Embryonic facial prominence (tissue), 1 donor: ENCODE results near the gene DHDDS.

Source experiments
- DNase-seq: peaks from one replicate; pipeline ENCODE4 v3.0.0-alpha.2; 2016; ENCODE audit errors: extremely low spot score

DHDDS gene

DNA sequence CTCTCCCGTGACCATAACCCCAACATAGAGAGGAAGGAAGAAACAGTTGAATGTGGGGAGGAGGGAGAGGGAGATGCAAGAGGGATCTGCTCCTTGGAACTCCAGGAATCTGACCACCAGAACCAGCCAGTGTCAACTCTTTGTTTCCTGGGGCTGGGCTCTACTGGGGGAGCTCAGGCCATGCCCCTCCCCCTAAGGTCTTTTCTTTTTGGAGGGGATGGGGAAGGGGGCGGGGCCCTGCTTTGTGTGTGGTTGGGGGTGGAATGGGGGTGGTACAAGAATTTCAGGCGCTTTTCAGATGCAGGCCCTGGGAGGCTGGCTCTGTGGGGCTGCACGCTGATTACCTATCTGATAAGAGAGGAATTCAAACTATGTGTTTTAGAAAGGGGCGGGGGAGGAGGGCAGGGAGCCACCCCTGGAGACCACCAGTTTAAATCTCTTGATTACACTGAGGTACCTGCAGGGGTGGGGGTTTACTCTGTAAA, 13.2 kb upstream of the DHDDS start:
- no peak for DNase-seq

DNA sequence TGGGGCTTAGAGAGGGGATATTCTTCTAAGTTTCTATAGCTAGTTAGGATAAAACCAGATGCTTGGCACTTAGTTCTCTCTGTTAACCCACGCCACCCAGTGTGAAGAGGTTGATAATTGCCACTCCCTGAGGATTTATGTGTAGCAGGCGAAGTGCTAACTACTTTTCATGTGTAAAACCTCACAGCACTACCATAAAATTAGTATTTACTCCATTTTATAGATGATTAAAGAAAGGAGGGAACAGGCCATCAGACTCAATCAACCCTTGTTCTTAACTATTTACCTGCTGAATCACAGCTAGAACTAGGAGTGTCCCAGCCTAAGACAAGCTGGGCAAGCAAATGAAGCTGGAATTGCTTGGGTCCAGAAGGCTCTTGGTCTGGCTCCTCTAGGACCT, 12.6 kb upstream of the DHDDS start:
- no peak for DNase-seq

DNA sequence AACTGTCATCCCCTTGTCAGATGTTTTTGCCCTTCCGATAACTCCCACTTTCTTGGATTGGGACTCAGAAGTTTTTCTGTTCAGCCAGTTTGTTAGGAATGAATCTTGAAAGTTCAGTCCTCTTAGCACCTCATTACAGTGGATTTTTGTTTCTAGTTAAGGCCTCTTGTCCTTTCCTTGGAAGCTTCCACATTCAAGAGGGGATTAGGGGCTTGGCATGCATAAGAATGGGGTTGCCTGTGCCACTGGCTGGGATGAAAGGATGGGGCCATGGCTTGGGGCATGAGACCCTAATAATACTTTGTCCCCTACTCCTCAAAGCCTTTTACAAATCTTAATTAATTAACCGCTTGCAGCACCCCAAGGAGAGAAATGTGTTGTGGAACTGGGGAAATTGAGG, 2.4 kb upstream of the DHDDS start:
- DNase-seq, result no peak

DNA sequence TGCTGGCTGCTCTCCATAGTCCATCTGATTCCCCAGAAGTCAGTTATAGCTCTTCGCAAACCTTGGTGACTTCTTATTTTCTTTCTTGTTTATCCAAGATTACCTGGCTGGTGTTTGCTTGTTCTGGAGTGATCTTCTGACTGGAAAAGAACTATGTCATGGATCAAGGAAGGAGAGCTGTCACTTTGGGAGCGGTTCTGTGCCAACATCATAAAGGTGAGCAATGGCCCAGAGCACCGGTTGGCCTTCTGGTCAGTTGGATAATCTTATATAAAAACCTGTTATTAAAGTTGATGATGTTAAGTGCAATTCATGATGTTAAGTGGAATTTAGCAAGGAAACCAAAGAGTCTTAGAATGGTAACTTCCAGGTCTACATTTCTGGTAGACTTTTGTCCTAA, 672 bp downstream of the DHDDS start:
- no peak for DNase-seq

DNA sequence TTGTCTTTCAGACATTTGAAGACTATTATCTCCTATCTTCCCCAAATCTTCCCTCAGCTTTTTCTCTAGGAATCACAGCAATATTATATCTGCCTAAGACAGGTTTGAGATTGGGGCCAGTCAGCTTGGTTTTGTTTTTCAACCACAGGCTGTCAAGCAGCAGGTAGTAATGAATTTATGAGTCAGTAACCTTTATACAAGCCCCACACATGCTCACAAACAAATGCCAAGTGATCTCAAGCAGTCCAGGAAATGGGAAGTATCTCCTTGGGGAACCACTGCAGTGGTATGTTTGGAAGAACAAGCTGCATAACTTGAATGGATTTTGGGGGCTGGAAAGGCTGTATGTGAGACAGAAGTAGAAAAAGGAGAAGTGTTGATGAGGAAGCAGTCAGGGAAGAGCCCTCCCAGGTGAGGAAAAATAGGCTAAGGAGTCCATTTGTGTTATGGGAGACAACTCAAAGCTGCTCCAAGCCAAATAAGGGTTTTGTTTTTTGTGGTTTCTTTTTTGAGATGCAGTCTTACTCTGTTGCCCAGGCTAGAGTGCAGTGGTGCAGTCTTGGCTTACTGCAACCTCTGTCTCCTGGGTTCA, 2.1 kb downstream of the DHDDS start:
- DNase-seq, result no peak

DNA sequence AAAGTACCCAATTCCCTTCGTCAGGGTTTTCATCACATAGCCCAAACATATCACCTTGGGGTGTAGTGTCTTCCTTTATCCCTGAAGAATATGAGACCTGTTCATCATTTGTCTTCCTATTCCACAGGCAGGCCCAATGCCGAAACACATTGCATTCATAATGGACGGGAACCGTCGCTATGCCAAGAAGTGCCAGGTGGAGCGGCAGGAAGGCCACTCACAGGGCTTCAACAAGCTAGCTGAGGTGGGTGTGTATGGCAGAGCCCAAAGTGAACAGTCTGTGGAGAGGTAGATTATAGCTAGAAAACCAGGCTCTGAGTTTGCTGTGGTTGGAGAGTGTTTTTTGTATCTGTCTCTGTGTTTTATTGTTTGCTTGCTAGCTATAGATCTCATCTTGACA, 5.9 kb downstream of the DHDDS start:
- no peak for DNase-seq

DNA sequence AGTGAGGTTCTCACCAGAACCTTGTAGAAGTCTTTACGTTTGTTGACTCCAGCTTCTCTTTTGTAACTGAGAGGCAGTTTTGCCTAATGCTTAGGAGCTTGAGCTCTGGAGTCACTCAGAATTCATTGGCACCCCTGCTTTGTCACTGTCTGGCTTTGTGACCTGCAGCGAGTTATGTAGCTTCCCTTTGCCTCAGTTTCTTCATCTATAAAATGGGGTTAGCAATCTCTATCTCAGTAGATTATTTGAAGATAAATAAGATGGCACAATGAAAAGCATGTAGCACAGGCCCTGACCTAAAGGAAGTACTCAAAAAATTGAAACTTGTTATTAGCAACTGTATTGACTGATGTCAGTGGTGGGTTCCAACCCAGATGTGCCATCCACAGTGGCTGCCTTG, 8.1 kb downstream of the DHDDS start:
- no peak for DNase-seq

DNA sequence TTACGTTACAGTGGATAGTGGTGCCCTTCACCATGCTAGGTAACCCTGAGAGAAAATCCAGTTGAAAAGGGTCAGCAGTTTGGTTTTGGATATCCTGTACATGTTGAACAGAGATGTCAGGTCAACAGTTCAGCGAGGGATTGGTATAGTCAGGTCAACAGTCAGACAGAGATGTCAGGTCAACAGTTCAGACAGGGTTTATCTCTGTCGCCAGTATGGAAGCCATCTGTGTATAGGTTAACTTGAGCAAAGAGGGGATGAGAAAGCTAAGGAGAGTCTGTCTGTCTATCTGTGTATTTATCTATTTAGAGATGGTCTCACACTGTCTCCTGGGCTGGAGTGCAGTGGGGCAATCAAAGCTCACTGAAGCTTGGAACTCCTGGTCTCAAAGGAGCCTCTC, 17.7 kb downstream of the DHDDS start:
- DNase-seq, result no peak

DNA sequence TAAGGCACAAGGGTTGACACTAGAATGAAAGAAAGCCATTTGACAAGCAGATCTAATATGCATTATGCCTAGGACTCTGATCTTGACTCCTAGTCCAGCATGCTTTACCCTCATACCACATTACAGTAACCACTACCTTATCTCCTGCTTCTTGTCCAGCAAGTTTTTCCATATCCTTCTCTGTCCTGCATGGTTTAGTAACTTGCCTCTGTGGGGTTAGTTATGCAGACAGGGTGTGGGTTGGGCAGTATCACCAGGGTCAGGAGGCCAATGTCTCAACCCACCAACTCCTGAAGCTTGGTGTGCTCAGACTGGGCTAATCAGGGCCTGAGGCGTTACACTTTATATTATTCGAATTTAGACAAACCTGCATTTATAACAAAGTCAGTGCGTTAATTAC, 18.8 kb downstream of the DHDDS start:
- DNase-seq, result no peak

DNA sequence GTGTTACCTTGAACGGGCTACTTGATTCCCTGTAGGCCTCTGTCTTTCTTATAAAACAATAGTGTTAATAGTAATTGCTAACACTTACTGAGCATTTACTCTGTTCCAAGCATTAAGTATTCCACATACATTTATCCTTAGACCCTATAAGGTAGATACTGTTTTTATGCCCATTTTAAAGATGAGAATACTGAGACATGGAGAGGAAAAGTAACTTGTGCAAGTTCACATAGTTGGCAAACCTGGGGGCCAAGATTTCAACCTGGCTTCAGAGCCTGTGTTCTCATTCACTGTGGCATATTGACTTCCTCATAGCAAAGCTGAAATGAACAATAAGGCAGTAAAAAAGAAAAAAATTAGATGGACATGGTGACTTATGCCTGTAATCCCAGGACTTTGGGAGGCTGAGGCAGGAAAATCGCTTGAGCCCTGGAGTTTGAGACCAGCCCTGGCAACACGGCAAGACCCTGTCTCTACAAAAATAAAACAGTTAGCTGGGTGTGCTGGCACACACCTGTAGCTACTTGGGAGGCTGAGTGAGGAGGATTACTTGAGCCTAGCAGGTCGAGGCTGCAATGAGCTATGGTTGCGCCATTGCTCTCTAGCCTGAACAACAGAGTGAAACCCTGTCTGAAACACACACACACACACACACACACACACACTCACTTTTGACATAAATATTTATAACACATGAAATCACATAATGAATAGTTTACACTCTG, 20.5 kb downstream of the DHDDS start:
- no peak for DNase-seq

DNA sequence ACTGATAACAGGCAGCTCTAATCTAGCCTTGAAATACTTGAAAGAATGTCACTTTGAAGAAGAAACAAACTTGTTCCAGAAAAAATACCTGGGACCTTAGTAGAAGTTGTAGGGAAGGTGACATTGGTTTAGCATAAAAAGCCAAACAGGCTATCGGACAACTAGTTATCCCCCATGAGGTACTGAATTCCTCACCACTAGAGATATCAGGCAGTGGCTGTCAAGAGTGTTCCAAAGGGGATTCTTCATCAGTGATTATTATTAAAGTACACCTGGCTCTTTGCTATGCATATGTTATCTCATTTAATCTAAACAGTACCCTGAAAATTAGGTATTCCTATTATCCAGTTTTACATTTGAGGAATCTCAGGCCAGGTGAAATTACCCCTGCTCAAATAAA, 27.0 kb downstream of the DHDDS start:
- DNase-seq, result no peak

DNA sequence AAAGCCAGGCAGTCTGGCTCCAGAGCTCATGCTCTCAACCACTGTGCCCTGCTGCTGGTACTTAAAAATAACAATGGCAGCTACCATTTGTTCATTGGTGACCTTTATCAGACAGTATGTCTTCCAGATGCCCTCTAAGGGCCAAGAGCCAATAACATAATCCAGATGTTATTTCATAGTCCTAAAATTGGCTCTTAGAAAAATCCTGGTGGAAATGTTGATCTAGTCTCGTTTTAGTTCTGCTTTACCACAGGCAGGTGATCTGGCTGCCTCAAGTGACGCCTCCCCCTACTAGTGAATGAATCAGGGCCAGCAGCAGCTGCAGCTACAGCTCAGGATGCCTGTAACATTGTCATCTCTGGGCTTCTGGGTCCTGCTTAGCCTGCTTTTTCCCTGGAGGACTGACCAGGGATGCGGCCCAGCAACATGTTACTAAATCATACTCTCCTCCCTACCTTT, 27.5 kb downstream of the DHDDS start:
- no peak for DNase-seq

DNA sequence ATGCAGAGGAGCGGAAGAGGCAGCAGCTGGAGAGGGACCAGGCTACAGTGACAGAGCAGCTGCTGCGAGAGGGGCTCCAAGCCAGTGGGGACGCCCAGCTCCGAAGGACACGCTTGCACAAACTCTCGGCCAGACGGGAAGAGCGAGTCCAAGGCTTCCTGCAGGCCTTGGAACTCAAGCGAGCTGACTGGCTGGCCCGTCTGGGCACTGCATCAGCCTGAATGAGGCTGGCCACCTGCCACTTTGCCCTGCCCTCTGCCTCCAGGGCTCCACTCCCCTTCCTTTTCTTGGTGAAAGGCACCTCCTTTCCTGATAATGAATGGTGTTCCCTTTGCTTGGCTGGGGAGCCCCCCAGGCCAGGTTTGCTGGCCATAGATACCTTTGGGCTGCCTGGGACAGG, 36.8 kb downstream of the DHDDS start:
- DNase-seq, result no peak

DNA sequence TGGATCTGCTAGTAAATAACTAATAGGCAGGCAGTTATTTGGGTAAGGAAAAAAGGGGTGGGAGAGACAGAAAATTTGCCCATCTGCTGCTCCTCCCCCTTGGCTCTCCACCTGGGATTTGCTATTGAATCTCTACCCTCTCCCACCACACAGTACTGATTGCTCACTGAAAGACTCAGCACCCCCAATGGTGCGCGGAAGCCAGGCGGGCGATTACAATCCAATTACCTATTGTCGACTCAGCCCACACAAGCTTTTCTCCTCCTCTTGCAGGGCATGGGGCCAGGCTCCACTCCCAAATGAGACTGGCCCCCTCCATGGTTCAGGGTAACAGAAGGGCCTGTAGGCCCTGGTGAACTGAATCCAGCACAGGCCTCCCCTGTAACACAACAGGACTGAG, 37.4 kb downstream of the DHDDS start:
- DNase-seq, result no peak

DNA sequence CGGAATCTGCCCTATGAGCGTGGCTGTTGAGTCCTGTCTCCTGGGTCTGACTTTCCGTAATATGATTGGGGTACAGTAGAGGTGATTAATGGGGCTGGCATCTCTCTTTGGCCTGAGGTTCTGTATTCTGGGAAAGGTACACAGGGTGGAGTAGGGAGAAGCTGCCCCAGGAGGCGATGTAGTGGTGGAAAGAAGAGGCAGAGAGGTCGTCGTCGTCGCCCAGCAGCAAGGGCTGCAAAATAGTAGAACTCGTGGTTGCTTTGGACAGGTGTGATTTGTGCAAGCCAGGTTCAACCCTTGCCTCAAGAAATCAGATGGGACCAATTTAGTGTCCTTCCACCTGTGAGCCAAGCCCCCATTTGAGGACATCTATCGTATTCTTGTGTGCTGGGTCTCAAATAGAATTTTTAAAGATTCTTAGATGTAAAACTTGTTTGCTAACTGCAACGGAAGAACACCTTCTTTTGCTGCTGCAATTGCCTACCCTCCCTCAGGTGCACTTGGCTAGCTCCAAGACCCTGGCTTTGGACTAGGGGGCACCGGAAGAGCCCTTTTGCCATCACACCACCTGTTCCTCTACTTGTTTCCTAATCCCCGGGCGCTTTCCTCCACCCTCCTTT, 38.9 kb downstream of the DHDDS start:
- no peak for DNase-seq

DNA sequence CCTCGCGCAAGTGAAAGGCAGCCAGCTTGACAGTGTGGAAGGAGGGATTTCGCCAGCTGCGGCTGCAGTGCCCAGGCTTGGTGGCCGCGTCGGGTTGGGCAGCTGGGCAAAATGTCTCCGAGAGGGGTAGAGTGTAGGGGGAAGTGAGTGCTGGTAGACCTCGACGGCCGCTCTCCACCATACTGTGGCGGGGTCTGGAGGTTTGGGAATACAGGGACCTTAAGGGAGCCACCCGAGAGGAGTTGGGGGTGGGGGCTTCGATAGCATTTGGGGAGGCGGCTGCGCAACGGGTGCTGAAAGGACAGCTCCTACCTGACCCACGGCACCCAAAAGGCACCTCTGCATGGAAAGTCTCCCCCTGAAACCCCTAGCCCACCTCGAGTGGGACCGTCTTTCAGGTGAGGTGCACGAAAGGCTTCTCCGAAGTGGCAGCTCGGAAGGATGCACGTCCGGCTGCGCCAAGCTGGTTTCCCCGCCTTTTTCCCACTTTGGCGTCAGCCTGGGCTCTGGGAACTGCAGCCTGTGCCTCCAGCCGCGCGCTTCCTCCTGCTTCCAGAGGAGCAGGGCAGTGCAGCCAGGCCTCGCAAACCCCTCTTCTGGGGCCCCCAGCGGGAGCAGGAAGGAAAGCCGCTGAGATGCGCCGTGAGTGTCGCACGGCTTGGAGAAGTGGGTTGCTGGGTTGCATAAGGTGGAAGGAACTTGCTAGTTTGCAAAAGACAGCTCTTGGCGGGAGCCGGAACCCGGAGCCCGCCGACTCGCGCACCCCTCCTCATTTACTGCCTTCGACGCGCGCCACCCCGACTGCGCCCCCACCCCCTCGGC, 39.6 kb downstream of the DHDDS start:
- DNase-seq, result peak; percentile 17

DNA sequence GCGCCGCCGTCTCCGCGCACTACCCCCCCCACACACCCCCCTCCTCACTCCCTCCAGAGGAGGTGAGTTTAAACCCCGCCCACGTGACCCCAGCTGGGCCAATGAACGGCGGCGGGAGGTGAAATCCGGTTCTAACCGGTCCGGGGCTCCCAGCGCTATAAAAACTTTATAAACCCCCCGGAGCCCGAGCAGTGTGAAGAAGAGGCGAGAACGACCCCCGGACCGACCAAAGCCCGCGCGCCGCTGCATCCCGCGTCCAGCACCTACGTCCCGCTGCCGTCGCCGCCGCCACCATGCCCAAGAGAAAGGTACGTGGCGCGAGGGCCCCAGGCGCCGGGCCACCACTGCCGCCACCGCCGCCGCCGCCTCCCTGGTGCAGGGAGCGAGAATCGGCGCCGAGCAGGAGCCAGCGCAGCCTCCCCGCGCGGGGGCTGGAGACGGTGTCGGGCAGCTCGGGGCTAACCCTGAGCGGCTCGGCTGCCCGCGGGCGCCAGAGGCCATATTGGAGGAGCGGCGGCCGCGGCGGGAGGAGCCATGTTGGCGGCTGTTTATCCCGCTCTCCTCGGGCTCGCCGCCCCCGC, 40.3 kb downstream of the DHDDS start, which contains the start of gene HMGN2:
Gene HMGN2 (plus strand): TSS at position 121 of the 581 bp plus-strand sequence. CDS start 173 bp downstream, at position 294.
- peak; percentile 87 for DNase-seq

DNA sequence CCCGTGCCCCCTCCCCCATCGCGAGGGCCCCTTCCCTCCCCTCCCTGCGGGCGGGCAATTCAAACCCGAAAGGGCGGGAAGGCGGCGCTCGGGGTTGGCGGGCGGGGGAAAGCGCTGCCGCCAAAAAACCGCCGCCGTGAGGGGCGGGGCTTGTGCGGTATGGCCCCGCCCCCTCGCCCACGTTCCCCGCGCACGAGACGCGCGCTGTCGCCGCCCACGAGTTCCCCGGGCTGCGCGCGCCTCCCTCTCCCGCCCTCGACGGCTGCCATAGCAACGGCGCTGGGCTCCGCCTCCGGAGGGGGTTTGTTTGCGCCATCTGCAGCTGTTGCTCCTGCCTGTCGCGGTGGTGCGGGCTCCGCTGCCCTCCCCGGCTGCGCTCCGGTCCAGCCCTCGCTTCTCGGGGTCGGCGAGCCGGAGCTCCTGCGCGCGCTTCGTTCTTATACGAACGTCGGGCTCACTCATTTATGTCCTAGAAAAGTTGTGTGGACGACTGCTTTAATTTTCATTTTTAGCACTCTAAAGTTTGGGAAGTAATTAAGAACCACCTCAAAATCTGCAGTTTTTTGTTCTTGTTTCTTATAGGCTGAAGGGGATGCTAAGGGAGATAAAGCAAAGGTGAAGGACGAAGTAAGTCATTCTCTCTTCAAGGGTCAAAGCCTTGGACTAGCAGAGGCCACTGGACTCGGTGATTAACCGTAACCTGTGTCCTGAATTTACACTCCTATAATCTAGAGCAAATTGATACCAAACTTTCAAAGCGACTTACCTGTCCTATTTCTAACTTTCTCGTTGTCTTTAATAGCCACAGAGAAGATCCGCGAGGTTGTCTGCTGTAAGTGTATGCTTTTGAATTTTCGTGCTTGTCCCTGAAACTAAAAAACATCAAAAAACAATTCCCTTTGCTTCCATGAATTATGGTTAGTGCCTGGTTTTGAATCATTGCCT, 41.1 kb downstream of the DHDDS start:
- peak; percentile 87 for DNase-seq

DNA sequence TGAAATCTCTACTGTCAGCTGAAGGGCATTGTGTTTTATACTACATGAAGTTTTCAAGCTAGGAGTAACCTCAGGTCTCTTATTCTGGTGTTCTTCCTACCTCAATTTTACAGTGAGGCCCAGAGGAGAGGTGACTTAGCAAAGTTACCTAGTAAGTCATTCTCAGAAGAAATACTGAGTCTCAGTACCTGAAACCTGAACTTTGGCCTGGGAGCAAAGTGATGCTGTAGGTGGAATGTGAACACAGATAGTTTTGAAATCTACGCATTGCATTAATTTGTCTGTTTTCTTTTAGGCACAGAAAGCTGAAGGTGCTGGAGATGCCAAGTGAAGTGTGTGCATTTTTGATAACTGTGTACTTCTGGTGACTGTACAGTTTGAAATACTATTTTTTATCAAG, 42.7 kb downstream of the DHDDS start:
- DNase-seq, result no peak

DNA sequence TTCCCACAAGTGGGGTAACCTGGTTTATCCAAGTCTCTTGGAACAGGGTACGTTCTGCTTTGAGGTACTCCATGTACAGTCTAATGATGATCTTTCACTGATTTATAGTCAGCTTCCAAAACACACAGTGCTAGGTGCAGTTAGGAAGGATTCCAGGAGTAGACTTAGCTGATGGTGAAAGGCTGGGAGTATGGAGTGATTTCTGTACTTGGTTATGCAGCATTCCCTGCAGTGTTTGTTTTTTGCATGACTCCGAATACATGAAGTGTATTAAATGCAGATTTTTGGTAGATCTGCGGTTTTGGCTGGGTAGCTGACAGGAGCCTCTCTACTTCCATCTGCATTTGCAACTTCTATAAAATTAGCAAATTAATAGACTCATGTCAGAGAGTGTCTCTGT, 43.9 kb downstream of the DHDDS start:
- DNase-seq, result no peak

DNA sequence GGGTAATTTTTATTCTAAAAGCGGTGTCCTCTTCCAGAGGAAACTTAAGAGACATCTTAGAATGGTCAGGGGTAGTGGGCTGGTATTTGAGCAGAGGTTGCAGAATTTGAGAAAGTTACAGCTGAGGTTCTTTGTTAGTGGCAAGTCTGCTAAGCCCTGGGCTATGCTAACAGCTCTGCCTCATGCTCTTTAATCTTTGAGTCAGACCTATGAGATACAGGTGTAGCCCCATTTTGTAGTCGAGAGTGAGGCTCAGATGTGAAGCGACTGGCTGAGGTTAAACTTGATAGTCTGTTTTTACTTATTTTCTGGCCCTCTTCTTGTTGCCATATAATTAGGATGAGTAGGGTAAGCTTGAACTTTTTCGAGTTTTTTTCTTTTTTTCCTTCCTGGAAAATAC, 44.8 kb downstream of the DHDDS start:
- no peak for DNase-seq
